GM18511 (cell line): ENCODE data around the gene DNMT3L.
"Not testable (repeated sequence)": the region's sequence is repeated elsewhere in the genome, so short reads cannot be mapped to it uniquely, and the experiment has no call there.

Experiments
- ATAC-seq: cut with Tn5 transposase; IDR thresholded peaks from one replicate; pipeline ENCODE4 v1.9.1; 2021; ENCODE audit warnings: mild to moderate bottlenecking, moderate library complexity; ENCODE audit not compliant: unreplicated experiment

Gene DNMT3L

GRCh38 chr21:44202590-44203299, 59.0 kb downstream of the DNMT3L start:
- ATAC-seq, result not testable (repeated sequence)

- ATAC-seq, result not testable (repeated sequence)
Observed at GRCh38 chr21:44199997-44200396, 61.7 kb downstream of the DNMT3L start.

- ATAC-seq, result no peak
Observed at GRCh38 chr21:44199448-44199847, 62.2 kb downstream of the DNMT3L start.

- ATAC-seq, result not testable (repeated sequence)
Observed at GRCh38 chr21:44197156-44197516, 64.6 kb downstream of the DNMT3L start.
